Uterus (tissue), 4 donors: ENCODE data around the gene FASLG. TPM values are rescaled to one million over a fixed set of nuclear protein-coding genes. Genes with fewer than 3 reads are reported as not detected.

Experiments
- DNase-seq, 2 donors: peaks; one replicate each; pipeline ENCODE4 v3.0.0-alpha.2; 2019 to 2020
- H3K27ac ChIP-seq, 2 donors: fragments of 200-600 bp; sonication (generic); 1 replicate in 1 of 2; 2 replicates in 1 of 2; pipeline ENCODE4 v1.5.1; 2016 to 2018
- H3K27me3 ChIP-seq, 2 donors: fragments of 200-600 bp; sonication (generic); one replicate each; pipeline ENCODE4 v1.5.1; 2018 to 2019; ENCODE audit warnings: control low read depth in 1 of 2
- H3K36me3 ChIP-seq, 2 donors: fragments of 200-600 bp; sonication (generic); one replicate each; pipeline ENCODE4 v1.5.1; 2019; ENCODE audit warnings: control low read depth in 1 of 2
- H3K4me1 ChIP-seq, 2 donors: fragments of 200-600 bp; sonication (generic); one replicate each; pipeline ENCODE4 v1.5.1; 2018 to 2019; ENCODE audit warnings: control low read depth in 1 of 2
- H3K4me3 ChIP-seq, 2 donors: fragments of 200-600 bp; sonication (generic); 1 replicate in 1 of 2; 2 replicates in 1 of 2; pipeline ENCODE4 v1.5.1; 2018 to 2019; ENCODE audit warnings: mild to moderate bottlenecking in 1 of 2
- H3K9me3 ChIP-seq, 2 donors: fragments of 200-600 bp; sonication (generic); one replicate each; pipeline ENCODE4 v1.5.1; 2019; ENCODE audit warnings: control low read depth in 1 of 2
- POLR2A ChIP-seq, 2 donors: fragments of 450-650 bp; IDR thresholded peaks; one replicate each; pipeline ENCODE4 v1.6.1; 2016; ENCODE audit warnings: antibody characterized with exemption in 2 of 2, mild to moderate bottlenecking in 1 of 2, moderate library complexity in 1 of 2
- intact Hi-C: fragments of 100-400 bp; cut with DNase I; formaldehyde crosslinking; loops from one replicate; pipeline ENCODE4 v1.15.1; 2023; ENCODE audit warnings: low total_unique reads
- total RNA-seq, 4 donors: library from RNA; depleted of rRNA in 3 of 4; stranded (reverse); fragments of >200 nt in 3 of 4; gene quantifications; one replicate each; pipeline versions ENCODE4 v1.1.0 to v1.2.4, GENCODE V29; 2014 to 2023
- TF ChIP-seq, protein P1 (sequence below), 4 experiments: fragments of 200-600 bp in 2 of 4; fragments of 450-650 bp in 2 of 4; sonication (generic) in 2 of 4; IDR thresholded peaks; one replicate each; pipeline ENCODE4 v1.5.1; 2016 to 2019; ENCODE audit warnings: antibody characterized with exemption in 4 of 4, mild to moderate bottlenecking in 2 of 4, moderate library complexity in 1 of 4
- donor health status: DM: yes; HTN: yes; CAD: no.

FASLG gene
- total RNA-seq, 4 donors from 2014 or later, result 0.28 TPM; not detected in 3

DNA sequence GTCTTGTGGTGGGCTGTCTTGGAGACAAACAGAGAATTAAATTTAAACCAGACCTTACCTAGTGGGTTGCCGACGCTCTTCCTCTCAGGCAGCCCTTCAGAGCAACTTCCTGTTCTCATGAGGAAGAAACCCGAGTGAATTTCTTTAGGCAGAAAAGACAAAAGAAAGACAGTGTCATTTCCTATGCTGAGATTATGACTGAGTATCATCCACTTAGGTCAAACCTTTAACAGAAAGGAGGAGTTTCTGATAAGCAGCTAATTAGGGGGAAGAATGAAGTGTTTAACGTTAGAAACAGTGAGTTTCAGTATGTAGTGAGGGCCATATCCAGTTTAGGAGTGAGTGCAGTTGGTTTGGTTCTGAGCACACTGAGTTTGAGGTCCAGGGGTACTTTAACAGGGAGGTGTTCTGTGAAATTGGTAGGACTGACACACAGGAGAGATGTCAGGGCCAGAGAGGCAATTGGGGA is 38.7 kb downstream of the FASLG start:
- Histone ChIP-seq H3K4me3 (no peak overlapping the region), H3K9me3 (no peaks in the 10 kb centered on the region), H3K27ac (no peak overlapping the region), H3K4me1 (no peaks in the 10 kb centered on the region), H3K36me3 (no peaks in the 10 kb centered on the region), H3K27me3 (no peaks in the 10 kb centered on the region)
- DNase-seq, result no peak
- intact Hi-C loops, result no loop called here
- TF ChIP-seq, protein P1, sequence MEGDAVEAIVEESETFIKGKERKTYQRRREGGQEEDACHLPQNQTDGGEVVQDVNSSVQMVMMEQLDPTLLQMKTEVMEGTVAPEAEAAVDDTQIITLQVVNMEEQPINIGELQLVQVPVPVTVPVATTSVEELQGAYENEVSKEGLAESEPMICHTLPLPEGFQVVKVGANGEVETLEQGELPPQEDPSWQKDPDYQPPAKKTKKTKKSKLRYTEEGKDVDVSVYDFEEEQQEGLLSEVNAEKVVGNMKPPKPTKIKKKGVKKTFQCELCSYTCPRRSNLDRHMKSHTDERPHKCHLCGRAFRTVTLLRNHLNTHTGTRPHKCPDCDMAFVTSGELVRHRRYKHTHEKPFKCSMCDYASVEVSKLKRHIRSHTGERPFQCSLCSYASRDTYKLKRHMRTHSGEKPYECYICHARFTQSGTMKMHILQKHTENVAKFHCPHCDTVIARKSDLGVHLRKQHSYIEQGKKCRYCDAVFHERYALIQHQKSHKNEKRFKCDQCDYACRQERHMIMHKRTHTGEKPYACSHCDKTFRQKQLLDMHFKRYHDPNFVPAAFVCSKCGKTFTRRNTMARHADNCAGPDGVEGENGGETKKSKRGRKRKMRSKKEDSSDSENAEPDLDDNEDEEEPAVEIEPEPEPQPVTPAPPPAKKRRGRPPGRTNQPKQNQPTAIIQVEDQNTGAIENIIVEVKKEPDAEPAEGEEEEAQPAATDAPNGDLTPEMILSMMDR (IDR thresholded peaks at IDR 0.05), result no peak
- no peak for TF ChIP-seq POLR2A (IDR thresholded peaks at IDR 0.05)

DNA sequence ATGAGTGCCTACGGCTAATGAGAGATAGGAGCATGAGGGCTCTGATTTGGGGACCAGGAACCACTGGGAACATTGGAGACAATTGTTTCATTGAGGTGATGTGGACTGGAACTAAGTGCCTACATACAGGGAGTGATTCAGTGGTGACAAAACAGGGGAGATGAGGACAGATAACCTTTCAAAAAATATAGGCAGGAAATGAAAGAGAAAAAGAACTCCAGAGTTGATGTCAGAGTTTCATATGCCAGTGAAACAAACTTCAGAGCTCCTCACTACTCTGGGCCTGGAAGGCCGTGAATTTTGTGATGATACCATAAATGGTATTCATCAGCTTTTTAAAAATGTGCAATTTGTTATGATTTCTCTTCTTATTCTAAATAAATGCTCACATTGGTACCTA is 39.3 kb downstream of the FASLG start:
- no peaks in the 10 kb centered on the region for H3K9me3 ChIP-seq
- H3K4me3 ChIP-seq, result no peak overlapping the region
- intact Hi-C loops, result no loop called here
- H3K27ac ChIP-seq, result no peak overlapping the region
- H3K36me3 ChIP-seq, result no peaks in the 10 kb centered on the region
- TF ChIP-seq POLR2A (IDR thresholded peaks at IDR 0.05), result no peak
- TF ChIP-seq, protein P1 (IDR thresholded peaks at IDR 0.05), result no peak
- H3K27me3 ChIP-seq, result no peaks in the 10 kb centered on the region
- H3K4me1 ChIP-seq, result no peaks in the 10 kb centered on the region
- no peak for DNase-seq

DNA sequence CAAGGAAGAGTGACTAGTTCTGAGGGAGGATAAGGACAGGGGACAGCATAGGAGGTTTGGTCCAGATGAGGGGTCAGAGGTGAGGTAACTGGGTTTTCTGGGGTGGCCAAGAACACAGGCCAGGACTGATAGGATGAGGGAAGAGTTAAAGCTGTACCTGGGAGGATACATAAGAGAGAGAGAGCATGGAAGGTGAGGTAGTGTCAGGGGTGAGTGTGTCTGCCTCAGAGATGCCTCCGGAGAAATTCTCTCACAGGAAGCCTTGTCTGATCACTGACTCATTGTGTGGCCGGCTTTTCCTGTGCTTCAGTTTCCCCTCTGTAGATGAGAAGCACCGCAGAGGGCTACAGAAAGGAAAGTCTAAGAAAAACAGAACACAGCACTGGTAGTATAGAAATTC is 40.2 kb downstream of the FASLG start:
- H3K4me3 ChIP-seq, result no peak overlapping the region
- TF ChIP-seq, protein P1 (IDR thresholded peaks at IDR 0.05), result no peak
- intact Hi-C loops, result no loop called here

DNA sequence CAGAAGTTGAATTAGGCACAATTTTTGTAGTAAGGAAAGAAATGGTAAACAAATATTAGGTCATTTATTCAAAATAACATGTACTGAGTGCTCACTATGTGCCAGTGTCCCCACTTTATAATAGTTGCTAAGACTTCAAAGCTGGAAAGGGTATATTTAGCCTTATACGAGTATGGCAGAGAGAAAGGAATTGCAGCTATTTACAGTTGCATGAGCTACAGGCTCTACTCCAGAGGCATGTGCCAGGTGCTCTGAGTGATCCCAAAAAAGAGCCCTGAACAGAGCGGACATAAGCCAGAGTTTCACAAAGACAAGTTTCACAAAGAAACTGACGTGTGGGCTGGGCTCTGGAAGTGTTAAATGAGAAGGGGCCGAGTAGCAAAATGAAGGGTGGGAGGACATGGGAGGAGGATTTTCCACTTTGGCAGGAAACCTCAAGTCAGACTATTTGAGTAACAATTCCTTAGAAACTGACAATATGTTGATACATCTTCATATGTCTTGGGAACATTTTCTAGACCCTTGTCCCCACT is 40.9 kb downstream of the FASLG start:
- no peaks in the 10 kb centered on the region for H3K36me3 ChIP-seq
- no peak for TF ChIP-seq POLR2A (IDR thresholded peaks at IDR 0.05)
- TF ChIP-seq, protein P1 (IDR thresholded peaks at IDR 0.05), result no peak
- DNase-seq, result no peak
- no peak overlapping the region for H3K27ac ChIP-seq
- no peak overlapping the region for H3K4me3 ChIP-seq
- no peaks in the 10 kb centered on the region for H3K27me3 ChIP-seq
- intact Hi-C loops, result no loop called here
- no peaks in the 10 kb centered on the region for H3K4me1 ChIP-seq
- H3K9me3 ChIP-seq, result no peaks in the 10 kb centered on the region

More for the DNA sequence above, 40.2 kb downstream of the FASLG start:
- Histone ChIP-seq H3K27ac (no peak overlapping the region), H3K36me3 (no peaks in the 10 kb centered on the region), H3K4me1 (no peaks in the 10 kb centered on the region), H3K9me3 (no peaks in the 10 kb centered on the region), H3K27me3 (no peaks in the 10 kb centered on the region)
- no peak for DNase-seq

DNA sequence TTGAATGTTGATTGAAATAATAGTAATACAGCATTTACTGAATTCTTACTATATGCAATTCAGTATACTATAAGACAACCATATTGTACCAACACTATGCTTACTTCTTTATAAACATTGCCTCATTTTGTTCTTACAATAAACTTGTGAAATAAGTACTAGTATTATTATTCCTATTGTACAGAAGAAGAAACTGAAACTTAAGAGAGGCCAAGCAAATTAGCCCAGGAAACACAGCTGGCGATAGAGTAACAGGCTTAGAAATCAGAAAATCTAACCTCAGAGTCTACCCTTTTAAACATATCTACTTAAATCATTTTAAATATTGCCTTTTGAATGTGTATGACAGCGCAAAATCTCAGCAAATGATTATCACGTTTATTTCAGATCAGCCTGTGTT is 41.7 kb downstream of the FASLG start:
- DNase-seq, result no peak
- intact Hi-C loops, result no loop called here
- no peaks in the 10 kb centered on the region for H3K36me3 ChIP-seq
- H3K4me3 ChIP-seq, result no peak overlapping the region
- no peaks in the 10 kb centered on the region for H3K4me1 ChIP-seq
- H3K9me3 ChIP-seq, result no peaks in the 10 kb centered on the region
- no peak overlapping the region for H3K27ac ChIP-seq
- TF ChIP-seq, protein P1 (IDR thresholded peaks at IDR 0.05), result no peak
- H3K27me3 ChIP-seq, result no peaks in the 10 kb centered on the region
